K562 (cell line): ENCODE results near the gene LRRC4.

Experiments
- ZBTB2 ChIP-seq: fragments of 450-650 bp; IDR thresholded peaks from 2 replicates; pipeline ENCODE4 v1.6.1; 2016; ENCODE audit warnings: antibody characterized with exemption
- ZKSCAN1 ChIP-seq: fragments of 150-350 bp; IDR thresholded peaks from 2 replicates; pipeline ENCODE4 v1.6.1; 2016; ENCODE audit warnings: low read depth, low read length

- TF ChIP-seq ZBTB2 (no peak), ZKSCAN1 (no peak)
Observed at GRCh38 chr7:128005117-128005516, 26.1 kb downstream of the LRRC4 start.
